HG03108 (cell line): ENCODE data around the gene TRIM68.

ENCODE experiments used
- ATAC-seq: cut with Tn5 transposase; IDR thresholded peaks from one replicate; pipeline ENCODE4 v1.9.1; 2021; ENCODE audit warnings: moderate library complexity; ENCODE audit not compliant: unreplicated experiment

The TRIM68 gene

GRCh38 chr11:4607781-4608666, at the start of gene TRIM68:
TRIM68 (minus strand) TSS chr11:4608231; CDS start chr11:4605504, 2,727 bp downstream.
- ATAC-seq = peak; percentile 100

GRCh38 chr11:4654635-4655369, 46.8 kb upstream of the TRIM68 start:
- no peak for ATAC-seq

GRCh38 chr11:4647766-4648165, 39.7 kb upstream of the TRIM68 start:
- ATAC-seq = no peak

GRCh38 chr11:4645974-4646373, 37.9 kb upstream of the TRIM68 start:
- ATAC-seq = no peak

- ATAC-seq = no peak
Observed at GRCh38 chr11:4644233-4644632, 36.2 kb upstream of the TRIM68 start.

GRCh38 chr11:4643682-4644081, 35.7 kb upstream of the TRIM68 start, which contains the start of gene OR51E1:
OR51E1 (plus strand) TSS chr11:4643982; CDS start chr11:4652527, 8,545 bp downstream.
- no peak for ATAC-seq

- ATAC-seq = no peak
Observed at GRCh38 chr11:4643076-4643475, 35.0 kb upstream of the TRIM68 start.

GRCh38 chr11:4642043-4642442, 34.0 kb upstream of the TRIM68 start:
- ATAC-seq = no peak

GRCh38 chr11:4641501-4641900, 33.5 kb upstream of the TRIM68 start:
- ATAC-seq = no peak

GRCh38 chr11:4639931-4640330, 31.9 kb upstream of the TRIM68 start:
- no peak for ATAC-seq

- no peak for ATAC-seq
Observed at GRCh38 chr11:4637662-4638047, 29.6 kb upstream of the TRIM68 start.

GRCh38 chr11:4636962-4637661, 29.1 kb upstream of the TRIM68 start, which contains the start of gene OR51D1:
OR51D1 (plus strand) TSS chr11:4637477; CDS start chr11:4639791, 2,314 bp downstream.
- ATAC-seq = peak; percentile 84

GRCh38 chr11:4636136-4636535, 28.1 kb upstream of the TRIM68 start:
- no peak for ATAC-seq

GRCh38 chr11:4626207-4627099, 18.4 kb upstream of the TRIM68 start:
- no peak for ATAC-seq

GRCh38 chr11:4619514-4619913, 11.5 kb upstream of the TRIM68 start:
- no peak for ATAC-seq

- no peak for ATAC-seq
Observed at GRCh38 chr11:4615856-4616444, 7.9 kb upstream of the TRIM68 start.

GRCh38 chr11:4611986-4612385, 4.0 kb upstream of the TRIM68 start:
- no peak for ATAC-seq

- ATAC-seq = no peak
Observed at GRCh38 chr11:4610258-4610935, 2.4 kb upstream of the TRIM68 start.

- no peak for ATAC-seq
Observed at GRCh38 chr11:4607096-4607495, 935 bp downstream of the TRIM68 start.
